GM19023 (cell line): ENCODE results near the gene PARVA.

Experiments
- ATAC-seq: cut with Tn5 transposase; IDR thresholded peaks from one replicate; pipeline ENCODE4 v1.9.1; 2021; ENCODE audit warnings: mild to moderate bottlenecking, moderate library complexity; ENCODE audit not compliant: unreplicated experiment

The PARVA gene

GRCh38 chr11:12376259-12377081 is 901 bp upstream of the PARVA start:
- ATAC-seq, result no peak

GRCh38 chr11:12377824-12378593 is 638 bp downstream of the PARVA start:
- no peak for ATAC-seq

GRCh38 chr11:12380565-12381325 is 3.4 kb downstream of the PARVA start:
- ATAC-seq, result no peak

GRCh38 chr11:12381875-12382274 is 4.5 kb downstream of the PARVA start:
- ATAC-seq, result no peak

GRCh38 chr11:12382451-12382850 is 5.1 kb downstream of the PARVA start:
- ATAC-seq, result no peak

GRCh38 chr11:12386309-12386708 is 8.9 kb downstream of the PARVA start:
- no peak for ATAC-seq

GRCh38 chr11:12386745-12387144 is 9.4 kb downstream of the PARVA start:
- ATAC-seq, result no peak

- no peak for ATAC-seq
Observed at GRCh38 chr11:12388173-12388572, 10.8 kb downstream of the PARVA start.

GRCh38 chr11:12388939-12389670 is 11.7 kb downstream of the PARVA start:
- ATAC-seq, result no peak

- no peak for ATAC-seq
Observed at GRCh38 chr11:12389676-12390657, 12.6 kb downstream of the PARVA start.

- ATAC-seq, result no peak
Observed at GRCh38 chr11:12390687-12391110, 13.3 kb downstream of the PARVA start.

GRCh38 chr11:12392672-12393071 is 15.3 kb downstream of the PARVA start:
- ATAC-seq, result no peak

- ATAC-seq, result no peak
Observed at GRCh38 chr11:12393691-12394090, 16.3 kb downstream of the PARVA start.

GRCh38 chr11:12394601-12395000 is 17.2 kb downstream of the PARVA start:
- no peak for ATAC-seq

GRCh38 chr11:12395333-12395732 is 18.0 kb downstream of the PARVA start:
- no peak for ATAC-seq

GRCh38 chr11:12397931-12398334 is 20.6 kb downstream of the PARVA start:
- no peak for ATAC-seq

- ATAC-seq, result no peak
Observed at GRCh38 chr11:12399355-12399754, 22.0 kb downstream of the PARVA start.

GRCh38 chr11:12402025-12402424 is 24.7 kb downstream of the PARVA start:
- no peak for ATAC-seq

- no peak for ATAC-seq
Observed at GRCh38 chr11:12402691-12403120, 25.3 kb downstream of the PARVA start.
